NCI-H446 treated with DMSO at 0.1 percent for 48 hours (cell line): ENCODE results near the gene LRRC15.

Source experiments
- DNase-seq: peaks from one replicate; lab custom pipeline; 2025; lab: John Stamatoyannopoulos, UW

LRRC15 gene

DNA sequence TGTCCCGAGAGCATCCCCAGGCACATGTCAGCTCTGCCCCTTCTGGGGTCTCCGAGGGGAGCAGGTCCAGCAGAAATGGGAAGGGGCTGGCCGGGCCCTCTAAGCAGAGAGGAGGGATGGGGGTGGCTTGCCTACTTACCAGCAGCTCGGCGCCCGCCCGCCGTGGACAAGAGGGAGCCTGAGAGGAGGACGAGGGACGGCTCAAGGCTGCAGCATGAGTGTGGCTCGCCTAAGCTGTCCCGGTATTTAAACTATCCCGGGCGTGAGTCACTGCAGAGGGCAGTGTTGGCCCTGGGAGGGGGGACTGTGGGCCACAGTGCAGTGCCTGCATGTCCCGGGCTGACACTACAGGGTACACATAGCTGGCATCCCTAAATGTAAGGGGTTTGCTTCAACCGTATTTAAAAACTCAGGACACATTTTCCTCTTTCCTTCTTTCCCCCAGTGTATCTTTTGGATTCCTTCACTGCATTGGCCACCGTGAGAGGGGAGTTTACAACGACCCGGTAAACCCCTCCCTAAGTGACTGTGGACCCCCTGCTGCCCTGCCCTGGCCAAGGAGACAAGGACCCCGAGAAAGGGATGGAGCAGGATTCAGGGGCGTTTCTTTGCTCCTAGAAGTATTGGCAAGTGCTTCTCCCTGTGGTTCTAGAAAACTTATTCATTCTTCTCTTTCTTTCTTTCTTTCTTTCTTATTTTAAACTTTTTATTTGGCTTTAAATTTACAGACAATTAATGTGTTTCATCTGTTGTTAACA, at the start of gene LRRC15:
Gene LRRC15 (minus strand): TSS at position 222 of the 758 bp plus-strand sequence. CDS start 8,700 bp downstream, outside the sequence.
- no peak for DNase-seq

DNA sequence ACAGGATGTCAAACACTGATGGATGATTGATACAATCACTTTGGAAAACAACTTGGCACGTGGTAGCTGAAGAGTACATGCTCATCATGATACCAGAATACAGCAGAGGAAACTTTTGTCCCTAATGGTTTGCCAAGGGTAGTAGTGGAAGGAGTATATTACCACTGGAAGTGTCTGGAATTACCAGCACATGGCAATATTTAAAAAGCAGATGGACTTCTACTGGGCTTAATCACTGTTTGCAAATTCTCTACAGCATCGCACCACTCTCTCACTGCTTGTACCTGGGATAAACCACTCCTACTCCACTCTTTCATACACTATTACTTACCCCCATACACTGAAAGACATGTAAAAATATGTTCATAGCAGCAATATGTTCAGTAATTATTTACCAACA, 49.1 kb upstream of the LRRC15 start:
- no peak for DNase-seq

DNA sequence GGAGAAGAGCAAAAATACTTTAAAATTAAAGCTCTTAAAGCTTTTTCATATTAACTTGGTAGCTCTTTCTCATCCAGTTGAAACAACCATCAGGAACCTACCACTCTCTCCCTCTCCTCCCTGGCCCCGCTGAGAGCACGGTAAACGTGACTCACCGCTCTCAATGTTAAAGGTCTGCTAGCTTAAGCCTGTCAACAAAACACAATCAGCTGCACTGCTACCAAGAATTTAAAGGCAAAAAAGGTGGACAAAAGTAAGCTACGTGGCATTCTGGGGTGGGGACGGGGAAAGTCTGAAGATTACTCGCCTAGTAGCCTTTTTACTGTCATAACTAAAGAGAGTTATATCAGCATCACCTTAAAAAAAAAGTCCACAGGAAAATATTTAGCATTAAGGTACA, 37.9 kb upstream of the LRRC15 start:
- DNase-seq: no peak

DNA sequence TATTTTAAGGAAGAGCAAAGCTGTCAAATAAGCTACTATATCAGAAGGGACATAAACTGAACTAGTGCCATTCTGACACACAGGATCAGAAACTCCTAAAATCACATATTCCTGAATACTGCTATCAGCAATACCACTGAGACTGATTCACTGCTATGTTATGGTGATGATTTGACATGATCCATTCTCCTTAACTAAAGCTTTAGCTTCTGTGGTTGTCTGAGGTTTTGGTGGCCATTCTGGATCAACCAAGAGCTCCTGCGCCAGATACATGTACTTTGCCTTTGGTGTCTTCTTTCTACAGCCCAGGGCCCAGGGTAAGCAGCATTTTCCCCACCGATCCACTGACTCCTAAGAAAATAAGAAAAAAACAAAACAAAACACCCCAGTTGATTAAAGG, 36.2 kb upstream of the LRRC15 start:
- no peak for DNase-seq

DNA sequence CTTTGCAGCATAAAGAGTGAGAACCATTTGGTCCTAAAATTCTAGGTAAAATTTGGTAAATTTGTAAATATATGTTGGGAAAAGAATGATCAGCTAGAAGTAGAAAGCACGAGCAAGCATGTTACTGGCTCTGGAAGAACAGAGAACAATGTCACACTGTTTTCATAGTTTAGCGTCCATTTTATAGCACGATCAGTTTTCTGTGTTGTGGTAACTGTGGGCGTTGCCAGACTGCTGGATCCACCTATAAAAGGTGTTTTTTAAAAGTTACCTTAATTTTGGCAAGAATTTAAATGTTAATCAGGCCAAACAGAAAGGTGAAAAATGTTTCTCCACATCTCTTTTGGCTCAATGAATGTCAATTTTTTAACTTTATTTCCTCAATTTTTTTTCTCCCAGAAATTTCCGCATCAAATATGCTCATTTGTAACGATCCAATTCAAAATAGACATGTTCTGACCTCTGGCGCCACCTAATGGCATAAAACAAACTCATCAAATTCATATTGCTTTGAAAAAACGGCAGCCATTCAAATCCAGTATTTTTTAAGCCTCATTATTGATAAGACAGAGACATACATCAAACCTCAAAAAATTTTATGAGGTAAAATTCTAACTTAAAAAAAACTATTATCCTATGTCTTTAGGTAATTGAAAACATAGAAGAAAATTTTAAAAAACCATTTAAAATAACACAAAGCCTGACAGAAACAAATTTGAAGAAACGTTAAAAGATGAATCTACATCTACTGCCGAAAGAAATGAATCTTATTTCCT, 35.0 kb upstream of the LRRC15 start:
- peak; percentile 33 for DNase-seq

DNA sequence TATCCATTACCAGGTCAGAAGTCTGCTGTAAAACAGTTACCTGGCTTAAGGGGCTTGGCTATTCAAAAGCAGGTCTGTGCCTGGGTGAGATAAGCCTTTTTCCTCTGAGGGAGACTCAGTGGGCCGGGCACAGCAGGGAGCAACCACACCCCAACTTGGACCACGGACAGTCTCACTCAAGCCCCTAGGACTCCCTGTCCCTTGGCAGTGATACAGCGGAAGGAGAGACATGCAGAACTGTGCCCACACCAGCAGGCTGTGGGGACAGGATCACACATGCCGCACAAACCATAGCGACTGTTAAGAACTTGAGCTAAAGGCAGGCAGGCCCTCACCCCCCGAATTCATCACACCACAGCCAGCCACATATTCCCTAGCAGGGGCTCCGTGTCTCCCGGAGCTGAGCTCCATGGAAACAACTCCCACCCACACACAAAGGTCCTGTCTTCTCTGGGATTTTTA, 32.4 kb upstream of the LRRC15 start:
- DNase-seq: no peak

DNA sequence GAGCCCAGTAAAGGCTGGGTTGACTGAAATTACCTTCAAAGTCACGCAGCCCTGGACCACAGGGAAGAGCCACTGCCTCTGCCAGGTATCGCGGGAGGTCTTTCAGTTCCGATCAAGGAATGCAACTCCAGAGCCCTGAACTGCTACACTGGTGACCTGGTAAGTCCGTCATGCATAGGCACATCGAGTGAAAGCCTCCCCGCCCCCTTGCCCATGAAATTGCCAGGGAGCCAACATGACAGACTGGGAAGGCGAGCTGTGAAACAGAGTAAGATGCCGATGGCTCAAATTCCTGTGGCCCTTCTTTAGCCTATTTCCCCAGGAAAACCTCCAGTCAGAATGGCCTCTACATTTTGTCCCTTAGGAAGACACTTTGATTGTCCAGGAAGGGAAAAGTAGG, 31.8 kb upstream of the LRRC15 start:
- DNase-seq: no peak

DNA sequence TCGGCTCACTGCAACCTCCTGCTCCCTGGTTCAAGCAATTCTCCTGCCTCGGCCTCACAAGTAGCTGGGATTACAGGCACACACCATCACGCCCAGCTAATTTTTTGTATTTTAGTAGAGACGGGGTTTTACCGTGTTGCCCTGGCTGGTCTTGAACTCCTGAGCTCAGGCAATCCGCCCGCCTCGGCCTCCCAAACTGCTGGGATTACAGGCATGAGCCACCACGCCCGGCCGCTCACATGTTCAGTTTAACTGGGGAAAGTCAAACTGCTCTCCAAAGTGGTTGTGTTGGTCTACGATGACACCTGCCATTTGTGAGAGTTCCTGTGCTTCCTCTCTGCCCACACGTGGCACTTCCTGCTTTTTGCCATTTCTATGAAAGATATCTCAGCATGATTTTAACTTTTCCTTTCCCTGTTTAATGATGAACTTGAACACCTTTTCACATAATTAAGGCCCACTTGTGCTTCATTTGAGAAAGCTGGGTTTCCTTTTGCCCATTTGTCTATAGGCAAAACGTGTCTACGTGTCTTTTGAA, 30.4 kb upstream of the LRRC15 start:
- DNase-seq: no peak

DNA sequence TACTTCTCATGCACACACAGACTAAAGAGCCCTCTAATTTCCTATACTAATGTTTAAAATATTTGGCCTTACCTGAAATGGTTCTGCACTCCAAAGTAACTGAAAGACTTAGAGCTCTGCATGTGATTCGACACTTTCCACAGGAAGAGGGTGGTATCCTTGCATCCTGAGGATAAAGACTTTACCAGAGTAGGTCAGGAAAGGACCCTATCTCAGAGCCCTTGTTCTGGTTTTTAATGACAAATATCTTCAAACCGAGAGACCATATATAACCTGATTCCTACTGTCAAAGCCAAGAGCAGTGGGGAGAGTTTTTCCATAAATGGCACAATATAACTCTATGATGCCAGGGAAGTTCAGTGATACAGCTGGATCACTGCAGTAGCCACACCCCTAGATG, 29.6 kb upstream of the LRRC15 start, which contains the start of gene GP5:
Gene GP5 (minus strand): TSS at position 101 of the 400 bp plus-strand sequence. CDS start 984 bp downstream, outside the sequence.
- DNase-seq: no peak

DNA sequence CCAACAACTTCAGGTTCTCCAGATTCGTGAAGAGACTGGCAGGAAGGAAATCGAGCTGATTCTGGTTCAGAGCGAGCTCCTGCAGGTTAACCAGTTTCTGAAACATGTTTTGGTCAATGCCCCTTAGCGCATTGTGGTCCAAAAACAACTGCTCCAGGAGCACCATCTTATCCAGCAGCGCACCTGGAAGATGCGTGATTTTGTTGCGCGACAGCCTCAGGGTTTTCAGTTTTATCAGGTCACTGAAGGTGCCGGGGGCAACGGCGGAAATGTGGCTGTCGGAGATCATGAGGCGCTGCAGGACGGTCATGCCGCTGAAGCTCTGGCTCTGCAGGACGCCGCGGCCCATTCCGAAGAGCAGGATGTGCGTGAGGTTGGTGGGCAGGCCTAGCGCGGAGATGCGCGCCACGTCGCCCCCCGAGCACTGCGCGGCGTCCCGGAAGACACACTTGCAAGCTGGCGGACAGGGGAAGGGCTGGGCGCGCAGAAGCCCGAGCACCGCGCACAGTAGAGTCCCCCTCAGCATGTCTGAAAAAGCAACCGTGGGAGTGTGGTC, 28.3 kb upstream of the LRRC15 start:
- DNase-seq: no peak

DNA sequence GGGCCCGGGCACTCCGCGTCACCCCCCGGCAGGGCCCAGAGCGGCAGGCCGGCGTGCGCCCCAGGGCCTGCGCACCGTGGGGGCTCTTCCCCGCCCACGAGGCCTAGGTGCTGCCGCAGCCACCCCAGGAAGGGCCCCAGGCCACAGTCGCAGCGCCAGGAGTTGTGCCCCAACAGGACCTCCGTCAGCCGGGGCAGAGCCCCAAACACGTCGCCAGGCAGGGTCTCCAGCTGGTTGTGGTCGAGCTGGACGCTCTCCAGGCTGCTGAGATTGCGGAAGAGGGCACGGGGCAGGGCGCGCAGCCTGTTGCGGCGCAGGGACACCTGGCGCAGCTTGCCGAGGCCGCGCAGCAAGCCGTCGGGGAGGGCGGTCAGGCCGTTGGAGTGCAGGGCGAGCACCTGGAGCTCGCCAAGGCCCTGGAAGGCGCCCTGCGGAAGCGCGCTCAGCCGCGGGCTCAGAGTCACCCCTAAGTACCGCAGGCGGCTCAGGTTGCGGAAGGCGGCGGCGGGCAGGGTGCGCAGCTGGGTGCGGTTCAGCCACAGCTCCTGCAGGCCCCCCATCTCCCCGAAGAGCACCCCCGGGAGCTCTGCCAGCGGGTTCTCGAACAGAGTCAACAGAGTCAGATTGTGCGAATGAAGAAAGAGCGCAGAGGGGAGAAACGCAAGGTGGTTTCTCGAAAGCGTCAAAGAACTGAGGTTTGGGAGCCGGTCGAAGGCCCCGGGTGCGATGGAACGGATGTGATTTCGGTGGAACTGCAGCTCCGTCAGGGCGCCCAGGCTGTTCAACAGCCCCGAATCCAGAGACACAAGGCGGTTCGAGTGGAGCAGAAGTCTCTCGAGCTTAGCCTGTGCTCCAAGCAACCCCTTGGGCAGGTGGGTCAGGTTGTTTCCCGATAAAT, 27.6 kb upstream of the LRRC15 start:
- no peak for DNase-seq

DNA sequence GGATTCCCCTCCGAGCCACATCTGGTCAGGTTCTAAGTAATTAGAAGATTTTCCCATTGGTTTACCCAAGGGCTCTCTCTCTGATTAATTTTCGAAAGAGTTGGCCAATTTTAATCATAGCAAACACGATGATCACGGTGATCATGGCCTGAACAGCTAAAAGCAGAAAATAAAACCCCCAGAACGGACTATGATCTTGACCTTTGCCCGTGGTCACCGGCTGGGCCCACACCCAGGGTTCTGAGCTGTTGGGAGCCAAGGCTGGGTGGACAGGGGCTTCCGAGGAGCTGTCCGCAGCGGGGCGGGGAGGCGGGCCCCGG, 27.0 kb upstream of the LRRC15 start:
- DNase-seq: no peak

DNA sequence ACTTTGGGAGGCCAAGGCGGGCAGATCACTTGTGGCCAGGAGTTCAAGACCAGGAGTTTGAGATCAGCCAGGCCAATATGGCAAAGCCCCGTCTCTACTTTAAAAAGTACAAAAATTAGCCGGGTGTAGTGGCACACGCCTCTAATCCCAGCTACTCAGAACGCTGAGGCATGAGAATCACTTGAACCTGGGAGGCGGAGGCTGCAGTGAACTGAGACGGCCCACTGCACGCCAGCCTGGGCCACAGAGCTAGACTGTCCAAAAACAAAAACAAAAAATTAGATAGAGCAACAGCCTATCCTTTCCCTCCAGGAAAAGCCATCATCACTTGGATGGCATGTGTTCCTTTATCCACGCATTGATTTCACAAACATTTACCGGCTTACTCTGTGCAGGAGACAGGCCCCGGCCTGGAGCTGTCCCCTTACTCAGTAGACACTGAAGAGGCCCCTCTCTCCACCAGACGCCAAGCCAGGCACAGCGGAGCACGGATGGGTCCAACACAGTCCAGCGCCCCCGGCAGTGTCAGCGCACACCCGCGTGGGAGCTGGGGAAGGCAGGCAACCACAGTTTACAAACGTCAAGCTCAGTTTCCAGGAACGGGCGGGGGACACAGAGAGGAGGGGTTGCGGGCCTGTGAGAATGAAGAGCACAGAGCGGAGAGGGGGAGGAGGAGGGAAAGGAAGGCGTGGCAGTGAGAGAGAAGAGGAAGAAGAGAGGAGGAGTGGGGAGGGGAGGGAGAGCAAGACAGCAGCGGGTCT, 26.4 kb upstream of the LRRC15 start:
- DNase-seq: no peak

DNA sequence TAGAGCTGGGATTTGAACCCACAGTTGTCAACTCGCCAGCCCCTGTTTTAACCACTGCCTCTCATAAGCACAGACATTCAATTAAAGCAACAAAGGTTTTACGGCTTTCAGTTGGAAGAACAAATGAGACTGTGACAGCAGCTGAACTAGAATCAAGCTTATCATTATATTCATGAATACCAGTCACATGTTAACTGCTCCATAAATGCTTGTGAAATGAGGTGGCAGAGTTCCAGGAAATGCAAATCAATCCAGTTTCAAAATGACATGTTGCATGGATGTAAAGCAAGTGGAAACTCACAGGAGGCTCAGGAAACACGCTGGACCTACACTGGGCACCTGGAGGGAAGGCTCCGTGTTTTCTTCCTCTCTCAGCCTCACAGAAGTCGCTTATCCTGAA, 25.7 kb upstream of the LRRC15 start:
- DNase-seq: no peak

DNA sequence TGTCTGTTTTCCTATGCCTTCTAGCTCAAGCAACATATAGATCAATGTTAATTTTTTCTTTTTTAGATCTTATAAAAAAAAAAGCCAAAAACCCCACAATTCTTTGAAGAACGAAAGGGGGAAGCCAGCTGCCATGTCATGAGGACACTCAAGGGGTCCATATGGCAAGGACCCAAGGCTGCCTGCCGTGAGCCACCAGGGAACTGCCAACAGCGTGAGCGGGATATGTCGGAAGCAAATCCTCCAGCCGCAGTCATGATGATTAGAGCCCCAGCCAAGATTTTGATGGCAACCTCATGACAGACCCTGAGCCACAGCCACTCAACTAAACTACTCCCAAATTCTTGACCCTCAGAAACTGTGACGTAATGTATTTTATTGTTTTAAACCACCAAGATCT, 23.0 kb upstream of the LRRC15 start:
- no peak for DNase-seq

DNA sequence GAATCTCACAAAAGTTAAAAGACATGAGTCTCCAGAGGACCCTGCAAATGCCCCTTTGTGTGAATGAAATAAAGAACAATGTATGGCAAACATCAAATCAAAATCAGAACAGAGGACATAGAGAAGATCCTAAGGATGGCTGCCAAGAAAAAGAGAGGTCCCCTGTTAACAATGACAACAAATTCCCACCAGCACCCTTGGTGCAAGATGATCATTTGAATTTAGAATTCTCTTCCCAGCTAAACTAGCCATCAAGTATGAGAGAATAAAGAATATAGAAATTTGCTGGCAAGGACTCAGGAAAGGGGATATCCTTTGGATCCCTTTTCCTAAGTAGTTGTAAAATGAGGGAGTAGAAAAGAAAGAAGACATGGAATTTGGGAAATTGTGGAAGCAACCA, 21.3 kb upstream of the LRRC15 start:
- no peak for DNase-seq

DNA sequence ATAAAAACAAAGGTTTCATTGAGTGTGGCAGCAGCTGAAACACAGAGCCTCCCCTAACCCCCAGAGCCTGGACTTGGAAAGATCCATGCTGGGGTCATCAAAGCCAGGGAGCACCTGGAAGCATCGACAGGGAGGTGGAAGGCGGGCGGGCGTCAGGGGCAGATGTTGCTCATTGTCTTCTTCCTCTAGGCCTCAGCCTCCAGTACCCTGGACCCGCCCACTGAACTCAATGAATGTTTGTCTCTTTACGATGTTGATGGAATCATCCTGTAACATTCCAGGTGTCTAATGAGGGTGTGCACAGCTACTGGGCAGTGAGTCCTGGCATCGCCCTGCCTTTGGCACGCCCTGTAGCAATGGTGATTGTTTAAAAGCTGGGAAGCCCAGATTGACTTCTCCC, 19.7 kb upstream of the LRRC15 start:
- no peak for DNase-seq

DNA sequence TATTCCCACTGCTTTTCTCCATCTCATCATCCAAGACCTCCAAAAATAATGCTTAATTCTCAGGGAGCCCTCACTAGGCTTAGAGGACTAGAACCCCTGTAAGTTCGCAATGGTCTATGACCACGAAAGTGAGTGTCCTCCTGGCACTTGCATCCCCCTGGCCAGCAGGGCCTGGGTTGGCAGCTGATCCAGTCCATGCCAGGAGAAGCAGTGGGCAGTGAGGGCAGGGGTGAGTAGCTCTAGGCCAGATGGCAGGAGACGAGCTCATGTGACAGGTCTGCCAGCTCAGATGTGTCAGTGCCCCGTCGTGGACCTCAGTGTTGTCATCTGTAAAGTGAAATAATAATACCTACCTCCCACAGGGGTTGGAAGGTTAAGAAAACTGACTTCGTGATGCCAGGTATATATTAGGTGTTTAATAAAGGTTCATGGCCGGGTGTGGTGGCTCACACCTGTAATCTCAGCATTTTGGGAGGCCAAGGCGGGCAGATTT, 18.4 kb upstream of the LRRC15 start:
- DNase-seq: no peak

DNA sequence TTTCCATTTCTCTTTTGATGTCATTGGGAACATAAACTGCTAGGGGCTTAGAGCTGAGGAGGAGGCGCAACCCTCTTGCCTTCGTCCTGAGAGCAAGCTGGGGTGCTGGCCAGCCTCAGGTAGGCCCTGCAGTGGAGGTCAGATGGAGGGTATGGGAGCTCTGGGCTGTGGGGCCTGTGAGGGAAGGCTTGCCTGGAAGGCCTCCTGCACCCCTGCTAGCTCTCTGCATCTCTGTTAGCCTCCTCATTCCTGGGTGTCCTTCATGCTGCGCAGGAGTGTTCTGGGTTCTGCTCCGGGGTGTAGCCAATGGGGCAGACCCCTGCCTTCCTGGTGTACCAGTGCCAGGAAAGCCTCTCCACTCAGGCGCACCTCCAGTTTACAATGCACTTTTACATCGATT, 17.7 kb upstream of the LRRC15 start:
- DNase-seq: no peak

DNA sequence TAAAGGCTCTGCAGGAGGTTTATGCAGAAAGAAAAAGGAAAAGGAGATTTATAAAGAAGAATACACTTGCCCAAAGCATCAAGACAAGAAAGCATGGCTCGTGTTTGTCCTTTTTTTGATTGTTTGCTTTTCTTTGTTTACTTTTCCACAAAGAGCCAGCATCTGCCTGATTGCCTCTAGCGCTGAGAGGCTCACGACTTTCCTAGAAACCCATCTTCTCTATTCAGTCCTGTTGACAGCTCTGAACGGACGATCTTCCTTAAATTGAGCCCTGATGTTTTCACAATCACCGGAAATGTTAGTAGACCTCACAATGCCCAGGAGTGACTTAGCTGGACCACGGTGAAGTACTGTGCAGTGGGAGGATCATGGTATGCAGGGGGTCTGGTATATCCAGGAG, 17.1 kb upstream of the LRRC15 start:
- no peak for DNase-seq

DNA sequence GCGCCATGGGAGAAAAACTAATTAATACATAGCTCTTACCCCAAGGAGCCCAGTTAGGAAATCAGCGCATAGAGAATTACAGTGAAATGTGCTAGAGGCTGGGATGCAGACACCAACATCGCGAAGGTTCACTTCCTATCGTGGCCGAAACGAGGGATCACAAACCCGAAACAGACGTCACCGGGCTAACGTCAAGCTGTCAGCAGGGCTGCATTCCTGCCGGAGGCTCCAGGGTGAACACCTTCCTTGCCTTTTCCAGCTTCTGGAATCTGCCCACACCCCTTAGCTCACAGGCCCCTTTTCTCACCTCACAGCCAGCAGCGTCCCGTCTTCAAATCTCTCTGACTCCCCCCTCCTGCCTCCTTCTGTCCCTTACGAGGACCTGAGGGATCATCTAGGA, 16.5 kb upstream of the LRRC15 start:
- no peak for DNase-seq
